GM12874 (cell line): ENCODE measurements around the gene GRIFIN.

Source experiments
- CTCF ChIP-seq: IDR thresholded peaks from 2 replicates; pipeline ENCODE4 v1.5.1; 2011; ENCODE audit warnings: low read depth, mild to moderate bottlenecking, control low read depth, low read length, moderate library complexity; ENCODE audit not compliant: insufficient read depth

GRIFIN gene

GRCh38 chr7:2452074-2452507, 24.1 kb downstream of the GRIFIN start:
- no peak for TF ChIP-seq CTCF

- TF ChIP-seq CTCF = peak; percentile 96
These were observed 24.8 kb downstream of the GRIFIN start for GRCh38 chr7:2451171-2452073.

- no peak for TF ChIP-seq CTCF
These were observed 25.7 kb downstream of the GRIFIN start for GRCh38 chr7:2450198-2451107.

GRCh38 chr7:2446676-2447075, 29.5 kb downstream of the GRIFIN start:
- no peak for TF ChIP-seq CTCF

GRCh38 chr7:2445898-2446555, 30.2 kb downstream of the GRIFIN start:
- no peak for TF ChIP-seq CTCF

- TF ChIP-seq CTCF = no peak
These were observed 31.2 kb downstream of the GRIFIN start for GRCh38 chr7:2445047-2445446.

DNA sequence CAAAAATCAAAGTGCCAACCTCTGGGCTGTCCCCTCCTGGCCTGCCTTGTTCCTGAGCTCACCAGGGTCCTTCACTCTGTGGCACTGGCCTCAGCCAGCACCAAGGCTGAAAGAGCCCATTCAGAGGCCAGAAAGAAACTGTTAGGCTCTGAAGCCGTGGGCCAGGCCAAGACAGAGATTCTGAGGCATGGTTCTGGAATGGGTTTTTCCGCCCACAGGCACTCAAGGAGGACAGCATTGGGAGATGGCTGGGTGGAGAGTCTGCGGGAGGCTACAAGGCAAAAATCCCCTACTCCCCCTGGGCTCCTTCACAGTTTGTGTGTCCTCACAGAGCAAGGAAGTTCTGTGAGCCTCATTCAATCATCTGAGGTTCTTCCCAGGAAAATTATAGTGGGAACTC, 31.7 kb downstream of the GRIFIN start:
- TF ChIP-seq CTCF = no peak
